Fibroblast of the aortic adventitia (primary cell): ENCODE data around the gene JMY. TPM values are rescaled to one million over a fixed set of nuclear protein-coding genes. Genes with fewer than 3 reads are reported as not detected.
A peak's percentile ranks its signal among the peaks of the same experiment; 100 is the strongest.

Experiments used
- DNase-seq: peaks from one replicate; pipeline ENCODE4 v3.0.0-alpha.2; 2010; ENCODE audit warnings: low read depth
- H3K4me3 ChIP-seq: 2 replicates; pipeline ENCODE4 v1.5.1; 2011; ENCODE audit warnings: low read depth, mild to moderate bottlenecking, control low read depth, low read length, moderate library complexity
- CTCF ChIP-seq: IDR thresholded peaks from 2 replicates; pipeline ENCODE4 v1.5.1; 2011; ENCODE audit warnings: mild to moderate bottlenecking, low read length, control low read depth, inconsistent platforms; ENCODE audit not compliant: insufficient read depth
- total RNA-seq: library from RNA; depleted of rRNA; stranded (reverse); fragments of >200 nt; gene quantifications from 2 replicates; pipeline ENCODE4 v1.2.3, GENCODE V29; 2012; ENCODE audit warnings: low replicate concordance

The JMY gene
- total RNA-seq, 1 donor: 16.4 TPM

- no peak for TF ChIP-seq CTCF
- DNase-seq: no peak
These were observed 535 bp downstream of the JMY start for GRCh38 chr5:79236362-79236969.

DNA sequence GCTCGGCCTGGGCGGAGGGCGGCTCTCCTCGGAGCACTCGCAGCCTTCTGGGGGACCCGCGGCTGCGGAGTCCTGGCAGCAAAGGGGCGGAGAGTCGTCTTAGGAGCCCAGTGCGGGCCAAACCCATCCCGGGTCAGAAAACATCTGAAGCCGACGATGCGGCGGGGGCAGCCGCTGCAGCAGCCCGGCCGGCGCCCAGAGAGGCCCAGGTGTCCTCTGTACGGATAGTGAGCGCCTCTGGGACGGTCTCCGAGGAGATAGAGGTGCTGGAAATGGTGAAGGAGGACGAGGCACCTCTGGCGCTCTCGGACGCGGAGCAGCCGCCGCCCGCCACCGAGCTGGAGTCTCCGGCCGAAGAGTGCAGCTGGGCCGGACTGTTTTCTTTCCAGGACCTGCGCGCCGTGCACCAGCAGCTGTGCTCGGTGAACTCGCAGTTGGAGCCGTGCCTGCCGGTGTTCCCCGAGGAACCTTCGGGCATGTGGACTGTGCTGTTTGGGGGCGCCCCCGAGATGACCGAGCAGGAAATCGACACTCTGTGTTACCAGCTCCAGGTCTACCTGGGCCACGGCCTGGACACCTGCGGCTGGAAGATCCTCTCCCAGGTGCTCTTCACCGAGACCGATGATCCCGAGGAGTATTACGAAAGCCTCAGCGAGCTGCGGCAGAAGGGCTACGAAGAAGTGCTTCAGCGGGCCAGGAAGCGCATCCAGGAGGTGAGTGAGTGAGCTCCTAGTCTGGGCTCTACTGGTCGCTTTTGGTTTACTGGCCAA, 1.2 kb downstream of the JMY start:
- TF ChIP-seq CTCF: no peak
- peak; percentile 47 for DNase-seq
- H3K4me3 ChIP-seq: peak overlapping the region; percentile 88

More at GRCh38 chr5:79236362-79236969, 535 bp downstream of the JMY start:
- H3K4me3 ChIP-seq: peak overlapping the region; percentile 88

DNA sequence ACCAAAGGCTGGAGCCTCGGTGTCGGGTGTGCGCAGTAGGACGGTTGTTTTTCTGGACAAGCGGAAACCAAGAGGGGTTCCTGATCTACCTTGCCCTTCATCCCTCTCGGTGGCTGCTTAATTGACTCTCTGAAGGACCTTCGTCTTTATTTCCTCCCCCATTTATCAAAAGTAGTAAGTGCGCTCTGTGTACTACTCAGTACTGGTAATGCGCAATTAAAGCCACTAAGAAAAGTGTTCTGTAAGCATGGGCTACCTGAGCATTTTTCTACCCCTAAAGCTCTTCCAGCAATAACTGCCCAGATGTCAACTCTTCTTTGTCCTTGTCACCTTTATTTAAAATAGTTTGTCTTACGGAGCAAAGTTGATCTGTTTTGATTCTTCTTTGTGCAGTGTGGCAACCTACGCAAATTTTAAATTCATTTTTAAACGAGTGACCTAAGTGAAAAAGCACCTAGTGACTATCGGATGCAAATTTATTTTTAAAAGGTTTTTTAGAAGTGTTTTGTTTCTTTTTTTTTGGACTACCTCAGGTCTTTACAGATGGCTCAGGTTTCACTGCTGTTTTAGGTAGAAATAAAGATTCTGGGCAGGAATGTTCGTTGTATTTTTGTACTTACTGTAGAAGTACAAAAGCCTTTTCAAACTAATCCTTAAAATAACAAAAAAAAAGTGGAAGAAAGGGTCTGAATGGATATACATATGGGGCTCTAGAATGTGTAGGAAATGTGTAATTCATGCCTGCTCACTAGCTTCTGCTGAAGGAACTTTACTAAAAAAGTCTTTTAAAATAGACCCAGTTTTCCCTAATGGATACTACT, 2.0 kb downstream of the JMY start:
- H3K4me3 ChIP-seq: peak overlapping the region; percentile 88
- DNase-seq: peak; percentile 22
- no peak for TF ChIP-seq CTCF

DNA sequence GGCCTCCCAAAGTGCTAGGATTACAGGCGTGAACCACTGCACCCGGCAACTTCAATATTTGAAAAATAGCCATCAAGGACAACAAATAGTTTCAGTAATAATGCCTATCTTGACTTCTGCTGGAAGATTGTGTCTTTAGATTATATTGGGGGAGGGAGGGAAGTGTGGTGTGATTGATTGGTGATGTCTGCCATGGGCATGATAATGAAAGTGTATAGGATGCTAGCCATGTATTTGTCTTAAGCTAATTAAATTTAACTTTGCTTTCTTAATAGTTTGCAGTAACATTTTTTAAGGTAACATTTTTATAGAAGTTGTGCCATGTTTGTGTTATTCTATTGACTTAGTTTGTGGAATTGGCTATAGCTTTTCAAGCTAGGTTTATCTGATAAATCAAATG, 4.6 kb downstream of the JMY start:
- no peak for TF ChIP-seq CTCF
- H3K4me3 ChIP-seq: no peak overlapping the region
- no peak for DNase-seq

DNA sequence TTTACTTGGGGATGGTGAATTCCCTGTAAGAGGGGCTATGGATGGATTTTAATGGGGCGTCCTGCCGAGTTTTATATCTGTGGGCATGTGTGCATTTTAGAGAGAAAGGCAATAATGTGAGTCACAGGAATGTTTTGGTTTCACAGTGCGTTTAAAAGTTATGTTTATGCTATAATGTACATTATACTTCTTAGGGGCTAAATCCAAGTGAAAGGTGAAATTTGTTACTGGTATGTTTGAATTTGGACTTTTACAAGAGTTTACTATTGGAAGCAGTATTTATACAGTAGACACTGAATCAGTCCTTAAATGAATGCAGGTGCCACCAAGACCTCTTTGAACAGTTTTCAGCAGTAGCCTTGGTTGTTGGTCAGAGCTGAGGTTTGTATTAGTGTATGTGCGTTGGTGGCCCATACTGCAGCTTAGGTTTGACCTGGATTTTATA, 5.6 kb downstream of the JMY start:
- H3K4me3 ChIP-seq: no peak overlapping the region
- no peak for TF ChIP-seq CTCF
- DNase-seq: no peak

DNA sequence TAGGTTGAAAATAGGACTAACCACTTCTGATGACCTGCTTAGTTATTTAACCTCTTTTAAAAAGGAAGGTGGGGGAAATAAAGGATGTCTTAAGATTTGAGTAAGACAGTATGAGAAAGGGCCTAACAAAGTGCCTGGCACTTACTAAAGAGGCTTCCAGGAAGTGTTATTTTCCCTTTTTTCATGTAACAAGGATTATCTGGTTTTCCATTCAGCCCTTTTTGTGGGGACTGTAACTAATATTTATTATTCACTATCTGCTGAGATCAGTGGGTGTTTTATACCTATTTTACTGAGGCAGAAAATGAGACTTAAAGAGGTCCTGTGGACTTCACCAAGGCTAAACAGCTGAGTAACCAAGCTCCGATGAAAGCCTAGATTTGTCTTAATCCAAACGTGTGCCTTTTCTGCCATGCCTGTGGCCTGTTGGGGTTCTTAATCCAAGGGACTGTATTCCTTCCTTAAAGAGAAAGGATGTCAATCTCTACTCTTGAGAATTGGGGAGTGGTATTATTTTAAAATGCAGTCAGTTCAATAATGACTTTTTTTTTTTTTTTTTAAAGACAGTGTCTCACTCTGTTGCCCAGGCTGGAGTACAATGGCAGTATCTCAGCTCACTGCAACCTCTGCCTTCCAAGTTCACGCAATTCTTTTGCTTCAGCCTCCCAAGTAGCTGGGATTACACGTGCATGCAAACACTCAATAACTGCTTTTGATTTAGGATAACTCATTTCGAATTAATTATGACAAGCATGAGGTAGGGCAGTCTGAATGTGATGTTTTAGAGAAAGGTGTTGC, 6.5 kb downstream of the JMY start:
- TF ChIP-seq CTCF: no peak
- no peak overlapping the region for H3K4me3 ChIP-seq
- no peak for DNase-seq
